NCI-H146 treated with DMSO at 0.1 percent for 48 hours (cell line): ENCODE data around the gene NTHL1.
"Not testable (repeated sequence)": the region's sequence is repeated elsewhere in the genome, so short reads cannot be mapped to it uniquely, and the experiment has no call there.

Experiments used
- DNase-seq: peaks from one replicate; lab custom pipeline; 2025; ENCODE audit not compliant: unreplicated experiment; lab: John Stamatoyannopoulos, UW

NTHL1 gene

DNA sequence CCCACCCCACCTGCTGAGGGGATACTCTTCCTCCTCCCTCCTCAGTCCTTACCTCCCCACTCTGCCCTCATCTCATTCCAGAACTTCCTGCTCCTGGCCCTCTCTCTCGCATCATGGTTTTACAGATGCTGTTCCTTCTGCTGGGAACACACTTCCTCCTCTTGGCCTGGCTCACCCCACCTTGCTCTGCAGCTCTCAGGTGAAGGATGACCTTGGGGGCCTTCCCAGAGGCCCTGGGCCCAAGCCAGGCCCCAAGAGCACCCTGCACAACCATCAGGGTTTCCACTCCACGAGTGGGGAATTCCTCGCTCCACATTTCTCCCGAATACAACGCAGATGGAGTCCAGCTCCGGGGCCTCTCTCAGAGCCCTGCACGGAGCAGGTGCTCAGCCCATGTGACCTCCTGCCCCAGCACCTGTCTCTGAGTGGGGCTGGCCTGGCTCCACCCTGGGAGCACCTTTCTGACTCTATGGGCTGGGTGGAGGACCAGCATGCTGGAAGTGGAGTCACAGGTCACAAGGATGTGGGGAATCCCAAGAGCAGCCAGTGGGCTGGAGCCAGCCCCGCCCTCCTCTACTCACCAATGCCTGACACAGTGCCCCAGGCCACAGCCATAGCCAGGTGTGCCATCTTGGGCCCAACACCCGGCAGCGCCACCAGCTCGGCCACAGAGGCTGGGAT is 4.5 kb downstream of the NTHL1 start:
- DNase-seq = no peak

DNA sequence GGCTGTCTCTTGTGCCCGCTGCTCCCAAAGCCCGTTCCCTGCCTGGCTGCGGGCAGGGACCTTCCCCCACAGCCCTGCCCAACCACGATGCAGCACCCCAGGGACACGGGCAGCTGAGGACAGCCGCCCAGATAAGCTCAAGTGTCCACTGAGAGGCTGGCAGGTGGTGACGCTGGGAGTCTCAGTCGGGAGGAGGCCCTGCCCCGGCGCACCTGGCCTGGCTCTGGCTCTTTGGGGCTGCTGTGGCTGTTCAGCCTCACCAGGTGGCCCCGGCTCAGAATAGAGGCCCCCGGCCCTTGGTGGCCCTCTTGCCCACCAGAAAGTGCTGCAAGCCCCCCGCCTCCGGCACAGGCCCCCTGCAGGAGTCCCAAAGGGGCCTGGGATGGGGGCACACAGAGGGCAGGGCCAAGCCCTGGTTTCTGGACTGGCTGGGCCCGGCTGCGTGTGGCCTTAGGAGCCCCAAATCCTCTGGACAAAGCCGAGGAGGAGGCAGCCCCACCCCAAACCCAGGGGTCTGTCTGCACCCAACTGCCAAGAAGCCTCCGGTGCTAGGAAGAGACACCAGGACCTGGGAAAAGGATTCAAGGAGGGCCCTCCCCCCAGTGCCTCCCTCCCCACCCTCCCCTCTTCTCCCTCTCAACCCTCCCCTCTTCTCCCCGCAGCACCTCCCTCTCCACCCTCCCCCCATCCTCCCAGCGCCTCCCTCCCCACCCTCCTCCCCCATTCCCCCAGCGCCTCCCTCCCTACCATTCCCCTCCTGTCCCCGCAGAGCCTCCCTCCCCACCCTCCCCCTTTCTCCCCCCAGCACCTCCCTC is 5.3 kb downstream of the NTHL1 start:
- peak; percentile 60 for DNase-seq

DNA sequence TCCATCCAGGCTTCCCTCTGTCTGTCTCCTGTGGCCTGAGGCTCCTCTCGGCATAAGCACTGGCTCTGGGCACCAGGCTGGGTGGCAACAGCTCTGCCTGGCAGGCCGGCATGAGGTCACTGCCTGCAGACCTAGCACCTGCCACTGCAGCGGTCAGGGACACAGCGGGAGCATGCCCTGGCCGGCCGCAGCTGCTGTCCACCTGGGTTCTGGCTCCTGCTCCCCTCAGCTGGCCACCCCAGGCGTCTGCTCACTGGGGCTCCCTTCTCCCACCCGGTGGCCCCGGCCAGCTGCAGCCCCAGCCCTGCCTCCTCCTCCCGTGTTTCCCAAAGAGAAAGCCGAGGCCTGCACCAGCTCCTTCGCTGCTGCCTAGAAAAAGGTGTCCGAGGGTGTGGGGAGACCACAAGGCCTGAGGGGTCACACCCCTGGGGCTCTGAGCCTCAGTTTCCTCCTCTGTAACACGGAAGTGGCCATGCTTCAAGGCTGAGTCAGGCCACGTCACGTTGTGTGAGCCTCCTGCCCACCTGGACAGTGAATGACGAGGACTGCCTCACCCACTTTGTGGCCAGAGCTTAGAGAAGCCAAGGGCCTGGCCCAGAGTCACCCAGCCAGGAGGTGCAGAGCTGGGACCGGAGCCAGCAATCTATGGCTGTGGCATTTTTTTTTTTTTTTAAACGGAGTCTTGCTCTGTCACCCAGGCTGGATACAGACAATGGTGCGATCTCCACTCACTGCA is 6.7 kb downstream of the NTHL1 start:
- DNase-seq = no peak

DNA sequence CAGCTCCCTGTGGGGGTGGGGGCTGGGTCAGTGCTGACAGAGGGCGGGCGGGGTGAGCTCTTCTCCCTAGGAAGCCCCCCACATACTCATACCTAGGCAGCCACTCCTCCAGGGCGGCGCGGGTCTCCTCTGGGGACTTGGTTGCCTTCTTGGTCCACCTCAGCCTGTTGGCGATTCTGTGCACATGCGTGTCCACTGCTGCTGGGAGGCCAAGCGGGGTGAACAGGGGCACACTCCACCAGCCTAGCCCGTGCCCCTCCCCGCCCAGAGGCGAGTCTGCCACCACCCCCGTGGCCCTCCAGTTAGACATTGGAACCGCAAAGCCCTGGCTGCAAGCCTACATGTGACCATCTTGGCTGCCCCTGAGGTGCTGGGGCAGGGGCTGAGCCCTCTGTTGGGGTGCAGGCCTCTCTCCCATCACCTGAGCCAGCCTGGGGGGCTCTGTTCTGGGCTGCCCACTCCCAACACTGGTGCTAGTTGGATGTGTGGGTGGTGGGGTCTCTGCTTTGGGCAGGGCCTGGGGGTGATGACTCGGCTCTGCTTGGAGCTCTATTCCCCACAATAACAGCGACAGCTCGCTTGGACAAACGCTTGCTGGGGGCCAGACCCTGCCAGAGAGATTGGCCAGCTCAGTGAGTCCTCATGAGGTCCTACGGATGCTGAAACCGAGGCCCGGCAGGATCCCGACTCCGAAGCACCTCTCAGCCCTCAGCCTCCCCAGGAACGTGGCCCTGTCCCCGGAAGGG is 7.4 kb downstream of the NTHL1 start:
- no peak for DNase-seq

DNA sequence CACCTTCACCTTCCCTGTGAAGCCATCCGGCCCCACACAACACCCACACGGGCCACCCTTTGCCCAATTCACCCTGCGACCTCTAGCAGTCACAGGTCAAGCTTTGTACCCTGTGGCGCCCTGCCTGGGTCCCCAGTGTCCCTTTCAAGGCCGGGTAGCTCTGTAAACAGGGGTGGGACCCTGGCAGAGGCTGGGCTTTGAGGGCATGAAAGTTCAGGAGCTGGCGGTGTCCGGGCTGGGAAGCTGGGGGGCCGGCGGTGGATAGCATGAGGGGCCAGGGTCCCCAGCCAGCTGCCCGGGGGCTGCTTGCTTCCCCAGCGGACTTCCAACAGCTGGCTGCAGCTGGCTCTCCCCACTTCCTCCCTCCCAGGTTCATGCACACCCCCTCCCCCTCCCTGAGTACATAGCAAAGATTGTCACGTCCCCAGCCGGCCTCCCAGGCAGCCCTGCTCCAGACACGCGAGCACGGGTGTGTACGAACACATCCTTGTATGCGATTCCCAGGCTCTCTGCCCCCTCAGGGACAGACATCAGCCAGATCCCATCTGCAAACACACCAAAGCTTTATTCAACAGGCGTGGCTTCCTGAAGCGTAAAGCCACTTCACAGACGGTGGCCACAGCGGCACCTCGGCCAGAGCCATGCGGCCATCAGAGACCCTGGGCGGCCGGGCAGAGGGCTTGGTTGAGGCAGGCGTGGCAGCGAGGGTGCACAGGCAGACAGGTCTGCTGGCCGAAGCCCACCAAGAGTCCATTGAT is 8.2 kb downstream of the NTHL1 start:
- no peak for DNase-seq

DNA sequence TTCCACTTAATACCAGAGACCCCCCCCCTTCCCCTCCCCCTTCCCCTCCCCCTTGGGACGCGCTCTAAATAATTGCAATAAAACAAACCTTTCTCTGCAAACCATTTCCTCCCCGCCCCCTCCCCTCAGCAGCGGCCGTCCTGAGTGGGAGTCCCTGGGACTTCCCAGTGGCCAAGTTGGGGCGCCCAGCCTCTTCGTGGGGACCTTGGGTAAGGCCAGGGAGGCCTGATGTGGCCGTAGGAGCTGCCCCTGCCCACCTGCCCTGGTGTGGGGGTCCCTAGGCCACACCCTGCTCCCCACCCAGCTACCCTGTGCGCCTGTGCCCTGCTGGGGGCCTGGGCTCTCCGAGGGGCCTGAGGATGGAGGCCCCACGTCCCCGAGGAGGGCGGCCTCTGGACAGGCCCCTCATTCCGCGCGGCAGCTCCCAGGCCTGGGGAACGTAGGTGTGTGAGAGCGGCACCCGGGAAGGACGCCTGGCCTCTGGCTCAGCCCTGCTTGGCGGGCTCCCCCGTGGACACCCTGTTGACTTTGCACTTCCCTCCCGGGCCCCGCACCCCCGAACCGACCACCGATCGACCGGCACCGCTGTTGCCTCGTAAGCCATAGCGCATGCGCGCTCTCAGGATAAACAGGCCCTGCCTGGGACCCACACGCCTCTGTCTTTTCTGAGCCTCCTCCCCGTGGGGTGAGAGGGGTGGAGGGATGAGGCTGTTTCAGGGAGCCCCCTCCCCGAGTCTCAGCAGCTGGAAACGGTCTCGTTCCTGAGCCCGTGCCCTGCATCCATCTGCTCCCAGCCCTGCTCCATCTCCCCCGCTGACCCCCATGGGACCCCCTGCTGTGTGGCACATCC is 9.0 kb downstream of the NTHL1 start:
- no peak for DNase-seq

DNA sequence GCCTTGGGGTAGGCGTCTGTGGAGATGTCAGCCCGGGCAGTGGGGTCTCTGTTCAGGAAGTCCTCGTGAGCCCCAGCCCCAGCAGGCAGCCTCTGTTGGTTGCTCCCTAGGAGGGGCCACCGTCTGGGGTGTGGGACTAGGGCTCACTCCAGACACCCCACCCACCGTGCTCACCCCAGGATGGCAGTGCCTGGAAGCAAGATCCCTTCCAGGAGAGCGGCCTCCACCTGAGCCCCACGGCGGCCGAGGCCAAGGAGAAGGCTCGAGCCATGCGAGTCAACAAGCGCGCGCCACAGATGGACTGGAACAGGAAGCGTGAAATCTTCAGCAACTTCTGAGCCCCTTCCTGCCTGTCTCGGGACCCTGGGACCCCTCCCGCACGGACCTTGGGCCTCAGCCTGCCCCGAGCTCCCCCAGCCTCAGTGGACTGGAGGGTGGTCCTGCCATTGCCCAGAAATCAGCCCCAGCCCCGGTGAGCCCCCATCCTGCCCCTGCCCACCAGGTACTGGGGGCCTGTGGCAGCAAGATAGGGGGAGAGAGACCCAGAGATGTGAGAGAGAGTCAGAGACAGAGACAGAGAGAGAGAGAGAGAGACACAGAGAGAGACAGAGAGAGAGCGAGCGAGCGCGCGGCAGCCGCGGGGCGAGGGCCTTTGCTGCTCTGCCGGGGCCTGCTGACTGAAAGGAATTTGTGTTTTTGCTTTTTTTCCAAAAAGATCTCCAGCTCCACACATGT is 9.8 kb downstream of the NTHL1 start:
- DNase-seq = no peak

DNA sequence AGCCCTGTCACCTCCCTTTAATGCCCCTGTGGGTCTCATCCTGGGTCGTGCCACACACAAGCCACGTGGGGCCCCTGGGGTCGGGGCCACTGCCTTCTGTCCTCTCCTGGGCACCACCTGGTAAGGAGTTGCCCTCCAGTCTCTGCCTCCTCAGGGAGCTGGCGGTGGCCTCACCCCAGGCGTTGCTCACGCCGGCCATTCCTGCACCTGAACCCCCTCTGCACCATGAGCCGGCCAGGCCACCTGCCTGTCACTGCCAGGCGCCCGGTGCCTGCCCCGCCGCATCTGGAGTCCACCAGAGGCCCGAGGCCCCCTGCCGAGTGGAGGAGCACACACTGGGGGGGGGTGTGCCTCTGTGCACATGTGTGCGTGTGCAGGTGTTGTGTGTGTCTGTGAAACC is 10.5 kb downstream of the NTHL1 start:
- DNase-seq = no peak

DNA sequence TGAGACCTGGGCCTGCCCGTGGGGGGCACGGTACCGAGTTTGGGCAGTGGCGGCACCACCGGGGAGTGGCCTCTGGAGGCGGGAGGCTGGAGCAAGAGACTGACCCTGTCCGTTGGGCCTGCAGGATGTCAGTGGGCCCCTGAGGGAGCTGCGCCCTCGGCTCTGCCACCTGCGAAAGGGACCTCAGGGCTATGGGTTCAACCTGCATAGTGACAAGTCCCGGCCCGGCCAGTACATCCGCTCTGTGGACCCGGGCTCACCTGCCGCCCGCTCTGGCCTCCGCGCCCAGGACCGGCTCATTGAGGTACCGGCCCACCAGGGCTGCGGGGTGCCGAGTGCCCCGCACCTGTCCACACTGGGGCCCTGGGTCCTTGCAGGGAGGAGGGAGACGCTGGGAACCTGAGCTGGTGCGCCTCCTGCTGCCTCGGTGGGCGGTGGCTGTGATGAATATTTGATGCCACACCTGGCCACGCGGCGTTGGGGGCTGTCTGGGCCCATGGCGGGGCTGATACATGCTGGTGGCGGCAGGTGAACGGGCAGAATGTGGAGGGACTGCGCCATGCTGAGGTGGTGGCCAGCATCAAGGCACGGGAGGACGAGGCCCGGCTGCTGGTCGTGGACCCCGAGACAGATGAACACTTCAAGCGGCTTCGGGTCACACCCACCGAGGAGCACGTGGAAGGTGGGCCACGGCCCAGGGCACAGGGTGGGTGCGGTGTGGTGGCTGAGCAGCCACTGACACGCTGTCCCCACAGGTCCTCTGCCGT is 11.3 kb downstream of the NTHL1 start:
- no peak for DNase-seq

DNA sequence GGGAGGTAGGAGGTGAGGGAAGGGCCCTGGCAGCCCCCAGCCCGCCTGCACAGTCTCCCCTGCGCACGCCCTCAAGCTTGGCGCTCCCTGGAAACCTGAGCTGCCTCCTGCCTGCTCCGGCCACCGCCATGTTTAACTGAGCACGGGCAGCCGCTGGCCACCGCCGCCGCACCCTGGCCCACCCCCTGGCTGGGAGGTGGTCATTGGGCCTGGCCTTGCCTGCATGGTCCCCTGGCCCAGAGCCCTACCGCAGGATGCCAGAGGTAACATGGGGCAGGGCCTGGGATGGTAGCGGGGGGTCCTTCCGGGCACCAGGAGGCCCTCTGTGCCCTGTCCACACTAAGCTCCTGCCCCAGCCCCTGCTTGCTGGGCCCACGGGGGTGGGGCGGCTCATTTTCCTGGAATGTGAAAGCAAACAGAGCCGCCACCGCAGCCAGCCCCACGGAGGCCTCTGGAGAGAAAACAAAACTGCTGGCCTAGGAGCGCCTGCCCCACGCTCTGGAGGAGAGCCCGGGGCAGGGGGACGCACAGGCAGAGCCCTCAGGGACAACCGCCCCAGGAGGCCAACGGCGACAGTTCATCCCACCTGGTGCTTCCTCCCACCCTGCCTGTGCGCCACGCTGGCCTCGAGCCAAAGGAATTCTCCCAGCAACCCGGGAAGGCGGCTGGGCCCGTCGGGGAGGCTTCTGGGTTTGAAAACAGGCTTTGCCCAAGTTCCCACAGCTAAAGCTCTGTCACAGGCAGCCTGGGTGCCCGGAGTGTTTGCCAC is 12.0 kb downstream of the NTHL1 start:
- peak; percentile 18 for DNase-seq

DNA sequence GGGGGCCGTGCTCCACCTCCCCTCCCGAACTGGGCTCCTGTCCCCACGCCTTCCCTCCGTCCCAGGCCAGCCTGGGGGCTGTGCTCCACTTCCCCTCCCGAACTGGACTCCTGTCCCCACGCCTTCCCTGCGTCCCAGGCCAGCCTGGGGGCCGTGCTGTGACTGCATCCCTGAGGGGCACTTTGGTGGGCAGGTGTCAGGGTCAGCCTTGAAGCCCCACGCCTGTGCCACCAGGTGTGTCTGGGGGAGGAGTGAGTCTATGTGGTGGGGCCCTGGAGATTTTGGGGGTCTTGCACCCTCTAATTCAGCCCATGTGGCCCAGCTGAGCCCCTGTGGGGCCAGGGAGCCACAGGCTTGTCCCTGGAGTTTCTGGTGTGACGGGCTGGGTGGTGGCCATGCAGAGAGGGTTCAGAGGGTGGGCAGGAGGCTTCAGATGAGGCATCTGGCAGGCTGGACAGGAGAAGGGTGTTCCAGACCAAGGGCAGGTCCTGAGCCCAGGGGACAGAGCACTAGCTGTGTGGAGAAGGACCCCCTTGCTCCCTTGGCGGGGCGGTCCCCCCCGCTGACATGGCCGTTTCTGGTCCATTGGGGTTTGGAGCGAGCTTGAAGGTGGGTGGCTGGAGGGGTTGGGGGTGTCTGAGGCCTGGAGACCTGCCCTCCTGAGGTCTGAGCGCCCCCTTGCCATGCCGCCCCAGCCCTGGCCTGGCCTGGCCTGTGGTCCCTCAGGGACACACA is 12.8 kb downstream of the NTHL1 start:
- DNase-seq = no peak

DNA sequence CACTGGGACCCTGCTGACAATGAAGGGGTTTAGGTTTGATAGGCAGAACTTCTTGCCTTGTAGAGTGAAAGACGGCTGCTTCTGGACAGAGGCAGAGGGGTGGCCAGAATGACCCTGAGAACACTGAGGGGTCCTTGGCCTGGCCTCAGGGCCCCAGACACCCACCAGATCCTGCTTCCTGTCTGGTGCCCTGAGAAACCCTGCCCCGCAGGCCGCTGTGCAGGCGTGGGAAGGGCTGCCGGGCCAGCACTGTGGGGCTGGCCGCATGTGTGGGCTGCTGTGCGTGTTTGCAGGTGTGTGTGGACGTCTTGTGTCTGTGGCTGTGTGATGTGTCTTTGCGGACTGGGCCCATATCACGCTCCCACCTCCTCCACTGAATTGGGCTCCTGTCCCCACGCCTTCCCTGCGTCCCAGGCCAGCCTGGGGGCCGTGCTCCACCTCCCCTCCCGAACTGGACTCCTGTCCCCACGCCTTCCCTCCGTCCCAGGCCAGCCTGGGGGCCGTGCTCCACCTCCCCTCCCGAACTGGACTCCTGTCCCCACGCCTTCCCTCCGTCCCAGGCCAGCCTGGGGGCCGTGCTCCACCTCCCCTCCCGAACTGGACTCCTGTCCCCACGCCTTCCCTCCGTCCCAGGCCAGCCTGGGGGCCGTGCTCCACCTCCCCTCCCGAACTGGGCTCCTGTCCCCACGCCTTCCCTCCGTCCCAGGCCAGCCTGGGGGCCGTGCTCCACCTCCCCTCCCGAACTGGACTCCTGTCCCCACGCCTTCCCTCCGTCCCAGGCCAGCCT is 13.5 kb downstream of the NTHL1 start:
- DNase-seq = not testable (repeated sequence)

DNA sequence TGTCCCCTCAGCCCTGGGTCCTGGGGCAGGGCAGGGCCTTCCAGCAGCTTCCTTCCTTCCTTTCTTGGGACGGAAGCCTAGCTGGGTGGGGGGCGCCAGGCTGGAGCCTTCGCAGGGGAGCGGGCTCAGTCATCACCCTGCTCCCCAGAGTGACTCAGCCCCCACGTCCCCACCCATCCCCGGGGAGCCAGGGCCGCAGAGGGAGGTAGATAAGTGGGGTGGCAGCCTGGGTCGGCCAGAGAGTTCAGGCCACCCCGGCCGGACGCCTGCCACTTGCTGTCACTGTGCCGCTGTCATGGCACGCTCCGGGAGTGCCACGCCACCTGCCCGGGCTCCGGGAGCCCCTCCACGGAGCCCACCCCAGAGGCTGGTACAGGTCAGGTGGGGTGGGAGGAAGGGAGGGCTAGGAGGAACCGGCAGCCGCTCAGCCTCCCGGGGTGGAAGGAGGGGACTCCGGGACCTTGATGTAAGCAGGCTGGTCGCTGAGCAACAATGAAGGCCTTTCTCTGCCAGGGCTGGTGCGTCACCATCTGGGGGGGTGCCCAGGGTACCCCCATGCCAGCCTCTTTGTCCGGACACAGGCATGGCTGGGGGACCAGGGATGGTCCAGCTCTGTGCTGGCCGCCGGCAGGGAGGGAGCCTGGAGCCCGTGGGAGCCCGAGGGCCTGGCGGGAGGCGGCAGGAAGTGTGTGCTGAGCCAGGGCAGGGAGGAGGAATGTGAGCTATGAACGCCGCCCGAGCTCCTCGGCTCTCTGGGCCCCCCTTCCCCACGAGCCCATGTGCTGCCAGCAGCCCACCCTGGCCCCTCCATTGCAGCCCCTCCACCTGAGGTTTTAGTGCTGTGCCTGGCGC is 14.4 kb downstream of the NTHL1 start:
- no peak for DNase-seq

DNA sequence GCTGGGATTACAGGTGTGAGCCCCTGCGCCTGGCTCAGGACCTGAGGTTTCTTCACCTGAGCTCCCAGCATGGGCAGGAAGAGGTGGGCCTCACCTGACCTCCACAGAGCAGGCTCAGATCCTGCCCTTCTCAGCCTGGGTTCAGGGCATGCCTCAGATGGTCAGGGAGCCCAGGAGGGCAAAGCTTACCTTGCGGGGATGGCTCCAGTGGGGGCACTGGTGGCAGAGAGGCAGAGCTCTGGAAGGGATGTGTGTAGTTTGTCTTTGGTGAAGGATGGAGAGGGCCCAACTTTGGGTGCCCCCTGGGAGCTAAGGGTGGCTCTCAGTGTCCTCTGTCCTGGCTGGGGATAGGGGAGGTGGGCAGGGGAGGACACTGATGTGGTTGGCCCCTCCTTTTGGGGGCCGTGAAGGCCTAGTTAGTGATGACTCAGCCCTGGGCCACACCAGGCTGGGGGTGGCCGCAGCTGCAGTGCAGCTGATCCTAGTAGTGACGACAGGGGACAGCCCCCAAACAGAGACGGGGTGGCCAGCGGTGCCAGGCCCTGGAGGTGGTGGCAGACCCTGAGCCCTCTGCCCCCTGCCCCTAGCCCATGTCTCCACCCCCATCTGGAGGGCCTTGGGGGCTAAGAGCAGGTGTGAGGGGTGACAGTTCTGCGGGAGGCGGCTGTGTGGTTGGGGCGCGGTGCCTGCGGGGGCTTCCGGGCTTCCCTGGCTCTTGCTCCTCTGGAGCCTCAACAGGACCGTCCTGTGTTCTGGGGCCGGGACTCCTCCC is 15.2 kb downstream of the NTHL1 start:
- no peak for DNase-seq
